A549 (cell line): Measurements from ENCODE around the gene ARHGEF1.

Source experiments
- BCL3 ChIP-seq: fragments of >200 bp; sonication (Bioruptor Twin); formaldehyde crosslinking; IDR thresholded peaks from 3 replicates; pipeline ENCODE4 v1.6.1; 2016
- CTCF ChIP-seq: fragments of >200 bp; sonication (Bioruptor Twin); formaldehyde crosslinking; IDR thresholded peaks from 3 replicates; pipeline ENCODE4 v1.5.1; 2016
- EP300 ChIP-seq, 2 experiments: fragments of >200 bp; sonication (Bioruptor Twin); formaldehyde crosslinking; IDR thresholded peaks; 2 replicates in 1 of 2; 3 replicates in 1 of 2; pipeline ENCODE4 v1.6.1; 2016 to 2017
- ESRRA ChIP-seq: fragments of 150-350 bp; IDR thresholded peaks from 2 replicates; pipeline ENCODE4 v1.6.1; 2014; ENCODE audit warnings: mild to moderate bottlenecking, low read length, borderline replicate concordance
- FOSL2 ChIP-seq, 2 experiments: fragments of 450-650 bp in 1 of 2; fragments of >200 bp in 1 of 2; sonication (Bioruptor Twin) in 1 of 2; formaldehyde crosslinking; IDR thresholded peaks; 2 replicates each; pipeline versions ENCODE4 v1.5.0 to v1.6.1; 2016 to 2020; ENCODE audit warnings: mild to moderate bottlenecking in 1 of 2, moderate library complexity in 1 of 2
- HMGXB4 ChIP-seq: fragments of 250-450 bp; sonication (Bioruptor Pico); IDR thresholded peaks from 2 replicates; pipeline ENCODE4 v1.5.0; 2021; ENCODE audit warnings: mild to moderate bottlenecking, moderate library complexity, borderline replicate concordance
- MAFK ChIP-seq: fragments of 450-650 bp; IDR thresholded peaks from 2 replicates; pipeline ENCODE4 v1.6.1; 2014; ENCODE audit not compliant: partially characterized antibody
- NR3C1 ChIP-seq: fragments of >200 bp; sonication (Bioruptor Twin); formaldehyde crosslinking; IDR thresholded peaks from 3 replicates; pipeline ENCODE4 v1.6.1; 2017
- POLR2A ChIP-seq: IDR thresholded peaks from 2 replicates; pipeline ENCODE4 v1.6.1; 2012; ENCODE audit warnings: mild to moderate bottlenecking, low read length
- RAD21 ChIP-seq, 2 experiments: fragments of >200 bp in 1 of 2; sonication (Bioruptor Twin) in 1 of 2; formaldehyde crosslinking in 1 of 2; IDR thresholded peaks in 1 of 2; conservative IDR thresholded peaks in 1 of 2; 2 replicates in 1 of 2; 3 replicates in 1 of 2; pipeline ENCODE4 v1.6.1; 2012 to 2018; ENCODE audit warnings: inconsistent platforms in 1 of 2
- REST ChIP-seq: fragments of 200-600 bp; sonication (generic); IDR thresholded peaks from 2 replicates; pipeline ENCODE4 v1.6.1; 2016; ENCODE audit warnings: antibody characterized with exemption, mild to moderate bottlenecking, moderate library complexity
- SREBF2 ChIP-seq: fragments of 450-650 bp; IDR thresholded peaks from 2 replicates; pipeline ENCODE4 v1.6.1; 2014; ENCODE audit warnings: mild to moderate bottlenecking, moderate library complexity
- USF2 ChIP-seq: fragments of 450-650 bp; IDR thresholded peaks from 2 replicates; pipeline ENCODE4 v1.6.1; 2014; ENCODE audit warnings: antibody characterized with exemption

GRCh38 chr19:41882568-41883462, at the start of gene ARHGEF1:
- TF ChIP-seq EP300 (IDR thresholded peaks at IDR 0.05) (no peak), HMGXB4 (CRISPR knock-in tag) (no peak), CTCF (no peak), ESRRA (no peak), REST (no peak), POLR2A (peak; percentile 58), RAD21 (conservative IDR thresholded peaks at IDR 0.05 in 1 of 2, IDR thresholded peaks at IDR 0.05 in 1 of 2) (no peak), FOSL2 (IDR thresholded peaks at IDR 0.05) (no peak), FOSL2 (CRISPR knock-in tag; IDR thresholded peaks at IDR 0.05) (no peak), USF2 (no peak), MAFK (no peak), SREBF2 (no peak), BCL3 (peak; percentile 50; the same call in 1 of the 3 replicates), NR3C1 (no peak)
